HCT116 (cell line): ENCODE results near the gene KLK12. TPM values are rescaled to one million over a fixed set of nuclear protein-coding genes. Genes with fewer than 3 reads are reported as not detected.

Experiments used
- ATAC-seq: fragments of 200-7000 bp; cut with Tn5 transposase; 2 replicates; pipeline ENCODE4 v1.9.1; 2020; ENCODE audit warnings: mild to moderate bottlenecking, moderate library complexity
- BruUV-seq: library from RNA; stranded (reverse); fragments of 400-500 nt; replicated peaks from 2 replicates; lab custom pipeline; 2021; lab: Mats Ljungman, UMichigan
- CTCF ChIA-PET: fragments of 300-600 bp; sonication (Branson Sonifier 250); formaldehyde crosslinking; loops from one replicate; lab custom pipeline; 2021; ENCODE audit warnings: antibody characterized with exemption; lab: Charles Lee
- POLR2A ChIA-PET: fragments of 300-600, 350-600 bp; sonication (Branson Sonifier 250); formaldehyde crosslinking; loops from one replicate; lab custom pipeline; 2021; ENCODE audit warnings: antibody characterized with exemption; lab: Charles Lee
- RAD21 ChIA-PET, 2 experiments: fragments of 300-600 bp; sonication (Branson Sonifier 250); formaldehyde crosslinking; loops; one replicate each; lab custom pipeline; 2023; ENCODE audit warnings: low total read pairs in 2 of 2; ENCODE audit not compliant: uncharacterized antibody in 2 of 2, unreplicated experiment in 2 of 2, low non-redundant PET in 1 of 2; lab: Charles Lee
- DNase-seq: peaks from one replicate; pipeline ENCODE4 v3.0.0-alpha.2; 2010; ENCODE audit warnings: low read depth, low spot score
- H2AFZ ChIP-seq: fragments of 200-600 bp; shearing (Covaris generic), sonication (generic); 2 replicates; pipeline ENCODE4 v1.6.1; 2017; ENCODE audit warnings: low read depth, mixed run types, mixed read lengths, antibody characterized with exemption, low read length; ENCODE audit not compliant: poor library complexity, severe bottlenecking
- H3K27ac ChIP-seq: 2 replicates; pipeline ENCODE4 v1.5.1; 2012; ENCODE audit warnings: low read depth, low read length
- H3K27me3 ChIP-seq: fragments of 200-600 bp; sonication (generic); 2 replicates; pipeline ENCODE4 v1.6.1; 2016; ENCODE audit warnings: mixed run types, low read length, mixed read lengths; ENCODE audit not compliant: insufficient read depth
- H3K36me3 ChIP-seq, 2 experiments: fragments of 200-500 bp in 1 of 2; fragments of 200-600 bp in 1 of 2; sonication (Bioruptor generic) in 1 of 2; sonication (generic) in 1 of 2; 2 replicates each; pipeline versions ENCODE4 v1.5.1 to v1.6.1; 2014 to 2016; ENCODE audit warnings: low read length in 2 of 2, inconsistent platforms in 1 of 2, mixed read lengths in 1 of 2, mixed run types in 1 of 2; ENCODE audit not compliant: insufficient read depth in 2 of 2, control insufficient read depth in 1 of 2
- H3K4me1 ChIP-seq, 2 experiments: fragments of 200-600 bp in 1 of 2; sonication (generic) in 1 of 2; 2 replicates each; pipeline versions ENCODE4 v1.5.1 to v1.6.1; 2012 to 2017; ENCODE audit warnings: low read length in 2 of 2, inconsistent platforms in 1 of 2, mild to moderate bottlenecking in 1 of 2, mixed read lengths in 1 of 2, mixed run types in 1 of 2, moderate library complexity in 1 of 2; ENCODE audit not compliant: insufficient read depth in 2 of 2, control insufficient read depth in 1 of 2
- H3K4me2 ChIP-seq: fragments of 200-600 bp; sonication (generic); 2 replicates; pipeline ENCODE4 v1.6.1; 2017; ENCODE audit warnings: mixed run types, low read length, mixed read lengths
- H3K4me3 ChIP-seq, 2 experiments: fragments of 200-600 bp in 1 of 2; sonication (generic) in 1 of 2; replicated peaks in 1 of 2; 2 replicates each; pipeline ENCODE4 v1.5.1; 2011 to 2016; ENCODE audit warnings: low read length in 2 of 2, control low read depth in 1 of 2, low read depth in 1 of 2, mild to moderate bottlenecking in 1 of 2, mixed read lengths in 1 of 2, mixed run types in 1 of 2
- H3K79me2 ChIP-seq: fragments of 200-600 bp; sonication (generic); 2 replicates; pipeline ENCODE4 v1.6.1; 2017; ENCODE audit warnings: mild to moderate bottlenecking, mixed run types, low read length, moderate library complexity, mixed read lengths; ENCODE audit not compliant: insufficient read depth
- H3K9ac ChIP-seq: fragments of 200-600 bp; sonication (generic); 2 replicates; pipeline ENCODE4 v1.6.1; 2016; ENCODE audit warnings: low read length, mixed read lengths
- H3K9me2 ChIP-seq: fragments of 200-600 bp; sonication (generic), shearing (Covaris generic); 2 replicates; pipeline ENCODE4 v1.6.1; 2017; ENCODE audit warnings: mixed run types, mild to moderate bottlenecking, moderate library complexity; ENCODE audit not compliant: insufficient read depth
- H3K9me3 ChIP-seq, 2 experiments: fragments of 200-500 bp in 1 of 2; fragments of 200-600 bp in 1 of 2; sonication (Bioruptor generic) in 1 of 2; sonication (generic) in 1 of 2; 2 replicates each; pipeline ENCODE4 v1.6.1; 2014 to 2017; ENCODE audit warnings: low read length in 2 of 2, mixed read lengths in 2 of 2, inconsistent platforms in 1 of 2, low read depth in 1 of 2, mild to moderate bottlenecking in 1 of 2, mixed run types in 1 of 2, moderate library complexity in 1 of 2; ENCODE audit not compliant: control insufficient read depth in 1 of 2, insufficient read depth in 1 of 2
- H4K20me1 ChIP-seq: fragments of 200-600 bp; sonication (generic), shearing (Covaris generic); 2 replicates; pipeline ENCODE4 v1.6.1; 2017; ENCODE audit warnings: mixed run types, mild to moderate bottlenecking, moderate library complexity; ENCODE audit not compliant: insufficient read depth
- EGR1 ChIP-seq: IDR thresholded peaks from 2 replicates; pipeline ENCODE4 v1.6.1; 2012; ENCODE audit warnings: low read depth
- ELF1 ChIP-seq: IDR thresholded peaks from 2 replicates; pipeline ENCODE4 v1.6.1; 2012; ENCODE audit warnings: low read depth, borderline replicate concordance
- EZH2 ChIP-seq: fragments of 200-600 bp; sonication (generic); IDR thresholded peaks from 2 replicates; pipeline ENCODE4 v1.6.1; 2017; ENCODE audit warnings: antibody characterized with exemption, mixed run types
- EZH2phosphoT487 ChIP-seq: fragments of 200-600 bp; IDR thresholded peaks from 2 replicates; pipeline ENCODE4 v1.6.1; 2018; ENCODE audit warnings: antibody characterized with exemption, borderline replicate concordance
- FOSL1 ChIP-seq: IDR thresholded peaks from 2 replicates; pipeline ENCODE4 v1.6.1; 2012; ENCODE audit warnings: low read depth
- MAX ChIP-seq: IDR thresholded peaks from 2 replicates; pipeline ENCODE4 v1.6.1; 2012
- POLR2AphosphoS5 ChIP-seq: IDR thresholded peaks from 2 replicates; pipeline ENCODE4 v1.6.1; 2011; ENCODE audit warnings: mild to moderate bottlenecking, low read depth, low read length, moderate library complexity
- RAD21 ChIP-seq: IDR thresholded peaks from 2 replicates; pipeline ENCODE4 v1.6.1; 2012; ENCODE audit warnings: low read depth, mild to moderate bottlenecking
- REST ChIP-seq: IDR thresholded peaks from 2 replicates; pipeline ENCODE4 v1.6.1; 2012; ENCODE audit warnings: low read depth
- SP1 ChIP-seq: IDR thresholded peaks from 2 replicates; pipeline ENCODE4 v1.6.1; 2012; ENCODE audit warnings: low read depth
- SRF ChIP-seq: IDR thresholded peaks from 2 replicates; pipeline ENCODE4 v1.6.1; 2012; ENCODE audit warnings: low read depth
- TCF7L2 ChIP-seq: IDR thresholded peaks from 2 replicates; pipeline ENCODE4 v1.7.0; 2011; ENCODE audit warnings: borderline replicate concordance, inconsistent platforms; ENCODE audit not compliant: insufficient read depth, insufficient read length; ENCODE audit errors: extremely low read depth
- ZNF274 ChIP-seq: fragments of 200-500 bp; sonication (Bioruptor generic); IDR thresholded peaks from 2 replicates; pipeline ENCODE4 v1.6.1; 2014; ENCODE audit warnings: mild to moderate bottlenecking, low read depth, low read length, inconsistent platforms
- intact Hi-C: fragments of 100-400 bp; cut with micrococcal nuclease; formaldehyde crosslinking; loops from 2 replicates; pipeline ENCODE4 v1.10.0; 2022
- total RNA-seq: library from RNA; stranded (reverse); gene quantifications from one replicate; pipeline ENCODE4 v1.2.1, GENCODE V29; 2021; ENCODE audit not compliant: unreplicated experiment

Gene KLK12
- total RNA-seq, 1 experiment from 2014 or later, result not detected

GRCh38 chr19:51044327-51044726, 9.5 kb upstream of the KLK12 start:
- ATAC-seq (no peak), DNase-seq (no peak)
- POLR2A ChIA-PET, result no interaction called here
- Histone ChIP-seq H3K9me3 (no peaks in the 10 kb centered on the region), H3K4me2 (no peak overlapping the region), H3K36me3 (no peaks in the 10 kb centered on the region), H4K20me1 (no peaks in the 10 kb centered on the region), H3K79me2 (no peaks in the 10 kb centered on the region), H3K27ac (no peak overlapping the region), H3K4me1 (no peaks in the 10 kb centered on the region), H3K4me3 (no peak overlapping the region), H3K9me2 (no peaks in the 10 kb centered on the region), H3K27me3 (no peaks in the 10 kb centered on the region), H3K9ac (no peak overlapping the region), H2AFZ (no peak overlapping the region)
- TF ChIP-seq FOSL1 (no peak), POLR2AphosphoS5 (no peak), SRF (no peak), RAD21 (no peak), SP1 (no peak), ELF1 (no peak), MAX (no peak), EZH2phosphoT487 (no peak), EZH2 (no peak), TCF7L2 (no peak), REST (no peak), EGR1 (no peak), ZNF274 (no peak)
- no TSS peak for BruUV-seq
- CTCF ChIA-PET, result no interaction called here
- RAD21 ChIA-PET, result no interaction called here
- intact Hi-C loops, result no loop called here
